ENCODE measurements around the gene D2HGDH.

D2HGDH gene

GRCh38 chr2:241702155-241703031, 32.0 kb upstream of the D2HGDH start:
- Histone ChIP-seq H3K9me3 (ENCODE audit: severe bottlenecking) (no peaks in the 10 kb centered on the region), H3K4me1 (ENCODE audit: insufficient read depth, poor library complexity, severe bottlenecking) (peaks cover 5% of the 10 kb centered on the region), H3K36me3 (ENCODE audit: low read depth) (peaks cover 33% of the 10 kb centered on the region), H3K4me3 (ENCODE audit: severe bottlenecking) (peak overlapping the region; percentile 63), H3K27ac (ENCODE audit: poor library complexity, severe bottlenecking) (peak overlapping the region; percentile 74), H3K27me3 (ENCODE audit: insufficient read depth, poor library complexity, severe bottlenecking) (no peaks in the 10 kb centered on the region)
- peak; percentile 77 for ATAC-seq (ENCODE audit: low read depth)
- peak; percentile 86 for DNase-seq (ENCODE audit: low spot score)
- TF ChIP-seq CTCF (IDR thresholded peaks at IDR 0.05; ENCODE audit: poor library complexity, severe bottlenecking): peak; percentile 72

- peaks cover 5% of the 10 kb centered on the region for H3K4me1 ChIP-seq (ENCODE audit: insufficient read depth, poor library complexity, severe bottlenecking)
- H3K36me3 ChIP-seq (ENCODE audit: low read depth): peaks cover 38% of the 10 kb centered on the region
- H3K4me3 ChIP-seq (ENCODE audit: severe bottlenecking): peak overlapping the region; percentile 63
- peak overlapping the region; percentile 74 for H3K27ac ChIP-seq (ENCODE audit: poor library complexity, severe bottlenecking)
- no peaks in the 10 kb centered on the region for H3K9me3 ChIP-seq (ENCODE audit: severe bottlenecking)
- DNase-seq (ENCODE audit: low spot score) (no peak), ATAC-seq (ENCODE audit: low read depth) (no peak)
- H3K27me3 ChIP-seq (ENCODE audit: insufficient read depth, poor library complexity, severe bottlenecking): no peaks in the 10 kb centered on the region
- TF ChIP-seq CTCF (IDR thresholded peaks at IDR 0.05; ENCODE audit: poor library complexity, severe bottlenecking): no peak
Measured at GRCh38 chr2:241703032-241703604, 31.3 kb upstream of the D2HGDH start.

- H3K27ac ChIP-seq (ENCODE audit: poor library complexity, severe bottlenecking): no peak overlapping the region
- DNase-seq (ENCODE audit: low spot score) (no peak), ATAC-seq (ENCODE audit: low read depth) (no peak)
- no peak overlapping the region for H3K4me3 ChIP-seq (ENCODE audit: severe bottlenecking)
- H3K4me1 ChIP-seq (ENCODE audit: insufficient read depth, poor library complexity, severe bottlenecking): no peaks in the 10 kb centered on the region
- no peaks in the 10 kb centered on the region for H3K9me3 ChIP-seq (ENCODE audit: severe bottlenecking)
- peaks cover 70% of the 10 kb centered on the region for H3K36me3 ChIP-seq (ENCODE audit: low read depth)
- H3K27me3 ChIP-seq (ENCODE audit: insufficient read depth, poor library complexity, severe bottlenecking): no peaks in the 10 kb centered on the region
- TF ChIP-seq CTCF (IDR thresholded peaks at IDR 0.05; ENCODE audit: poor library complexity, severe bottlenecking): no peak
Measured at GRCh38 chr2:241706537-241706936, 27.9 kb upstream of the D2HGDH start.

- DNase-seq (ENCODE audit: low spot score) (no peak), ATAC-seq (ENCODE audit: low read depth) (no peak)
- Histone ChIP-seq H3K27ac (ENCODE audit: poor library complexity, severe bottlenecking) (no peak overlapping the region), H3K4me3 (ENCODE audit: severe bottlenecking) (no peak overlapping the region), H3K4me1 (ENCODE audit: insufficient read depth, poor library complexity, severe bottlenecking) (no peaks in the 10 kb centered on the region), H3K27me3 (ENCODE audit: insufficient read depth, poor library complexity, severe bottlenecking) (no peaks in the 10 kb centered on the region), H3K9me3 (ENCODE audit: severe bottlenecking) (no peaks in the 10 kb centered on the region), H3K36me3 (ENCODE audit: low read depth) (peaks cover 87% of the 10 kb centered on the region)
- no peak for TF ChIP-seq CTCF (IDR thresholded peaks at IDR 0.05; ENCODE audit: poor library complexity, severe bottlenecking)
Measured at GRCh38 chr2:241708879-241709278, 25.6 kb upstream of the D2HGDH start.

- TF ChIP-seq CTCF (IDR thresholded peaks at IDR 0.05; ENCODE audit: poor library complexity, severe bottlenecking): no peak
- no peaks in the 10 kb centered on the region for H3K27me3 ChIP-seq (ENCODE audit: insufficient read depth, poor library complexity, severe bottlenecking)
- H3K4me3 ChIP-seq (ENCODE audit: severe bottlenecking): no peak overlapping the region
- DNase-seq (ENCODE audit: low spot score): no peak
- ATAC-seq (ENCODE audit: low read depth): no peak
- no peaks in the 10 kb centered on the region for H3K4me1 ChIP-seq (ENCODE audit: insufficient read depth, poor library complexity, severe bottlenecking)
- H3K36me3 ChIP-seq (ENCODE audit: low read depth): peaks cover 38% of the 10 kb centered on the region
- H3K9me3 ChIP-seq (ENCODE audit: severe bottlenecking): no peaks in the 10 kb centered on the region
- H3K27ac ChIP-seq (ENCODE audit: poor library complexity, severe bottlenecking): no peak overlapping the region
Measured at GRCh38 chr2:241719093-241719492, 15.3 kb upstream of the D2HGDH start.

Measured in RWPE2 (cell line).